ENCODE measurements around the gene PTPRN2.

GRCh38 chr7:158491094-158491493 lies 96.5 kb downstream of the PTPRN2 start:
- TF ChIP-seq CTCF (IDR thresholded peaks at IDR 0.05) (no peak), ZFX (IDR thresholded peaks at IDR 0.05; ENCODE audit: borderline replicate concordance) (no peak)
